ENCODE measurements around the gene C1QTNF12. TPM values are rescaled to one million over a fixed set of nuclear protein-coding genes. Genes with fewer than 3 reads are reported as not detected.
"Not testable (repeated sequence)": the region's sequence is repeated elsewhere in the genome, so short reads cannot be mapped to it uniquely, and the experiment has no call there.

C1QTNF12 gene
- total RNA-seq, 1 donor from 2014 or later = 0.76 TPM

DNA sequence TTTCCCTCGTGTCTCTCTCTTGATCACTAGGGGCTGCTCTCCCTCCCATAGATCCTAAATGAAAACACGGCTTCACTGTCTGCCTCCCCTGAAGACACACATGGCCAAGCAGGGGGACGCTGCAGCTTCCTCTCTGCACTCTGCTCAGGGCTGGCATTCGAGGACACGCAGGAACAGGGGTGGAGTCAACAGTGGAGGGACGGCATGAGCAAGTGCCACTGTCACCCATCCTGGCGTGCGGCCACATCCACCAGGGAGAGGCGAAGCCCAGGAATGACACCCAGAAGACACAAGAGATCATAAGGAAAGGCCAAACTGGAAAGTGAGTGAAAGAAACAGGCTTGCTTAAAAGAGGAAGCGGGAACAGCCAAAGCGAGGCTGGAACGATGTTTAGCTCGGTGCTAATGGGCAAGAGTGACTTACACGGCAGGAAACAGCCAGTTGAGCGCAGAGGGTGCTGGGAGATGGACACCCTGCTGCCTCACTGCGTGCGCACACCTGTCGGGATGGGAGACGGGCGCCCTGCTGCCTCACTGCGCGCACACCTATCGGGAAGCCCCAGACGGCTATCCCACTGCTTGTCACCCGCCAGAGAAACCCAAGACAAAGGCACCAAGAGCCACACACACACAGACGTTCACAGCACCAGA is 13.6 kb upstream of the C1QTNF12 start:
- DNase-seq (ENCODE audit: extremely low read depth, low read depth, low spot score) = no peak

DNA sequence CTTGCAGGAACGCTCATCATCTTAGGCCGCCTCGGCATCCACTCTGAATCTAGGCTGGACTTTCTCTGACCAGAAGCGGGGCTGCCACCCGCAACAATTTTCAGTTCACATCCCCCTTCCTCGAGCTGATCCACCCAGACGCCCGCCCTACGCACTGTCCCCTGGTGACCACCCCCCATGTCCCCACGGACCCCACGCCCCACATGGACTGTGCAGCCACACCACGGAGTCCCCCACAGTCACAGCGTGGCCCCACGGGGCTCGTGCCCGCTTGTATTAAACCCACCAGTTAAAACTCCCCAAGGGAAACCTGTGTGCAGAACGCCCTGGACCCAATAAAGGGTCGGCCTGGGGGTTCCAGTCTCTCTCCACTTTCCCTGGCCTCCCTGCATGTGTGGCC is 13.0 kb upstream of the C1QTNF12 start:
- no peak for DNase-seq (ENCODE audit: extremely low read depth, low read depth, low spot score)

DNA sequence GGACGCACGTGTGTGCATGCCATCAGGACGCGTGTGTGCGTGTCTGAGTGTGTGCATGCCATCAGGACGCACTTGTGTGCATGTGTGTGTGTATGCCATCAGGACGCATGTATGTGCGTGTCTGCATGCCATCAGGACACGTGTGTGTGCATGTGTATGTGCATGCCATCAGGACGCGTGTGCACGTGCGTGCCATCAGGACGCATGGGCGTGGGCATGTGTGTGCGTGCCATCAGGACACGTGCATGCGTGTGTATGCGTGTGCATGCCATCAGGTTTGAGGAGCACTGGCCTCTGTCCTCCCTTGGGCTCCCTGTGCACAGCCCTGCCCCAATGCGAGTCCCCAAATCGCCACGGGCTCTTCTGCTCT is 12.6 kb upstream of the C1QTNF12 start:
- DNase-seq (ENCODE audit: extremely low read depth, low read depth, low spot score) = no peak

DNA sequence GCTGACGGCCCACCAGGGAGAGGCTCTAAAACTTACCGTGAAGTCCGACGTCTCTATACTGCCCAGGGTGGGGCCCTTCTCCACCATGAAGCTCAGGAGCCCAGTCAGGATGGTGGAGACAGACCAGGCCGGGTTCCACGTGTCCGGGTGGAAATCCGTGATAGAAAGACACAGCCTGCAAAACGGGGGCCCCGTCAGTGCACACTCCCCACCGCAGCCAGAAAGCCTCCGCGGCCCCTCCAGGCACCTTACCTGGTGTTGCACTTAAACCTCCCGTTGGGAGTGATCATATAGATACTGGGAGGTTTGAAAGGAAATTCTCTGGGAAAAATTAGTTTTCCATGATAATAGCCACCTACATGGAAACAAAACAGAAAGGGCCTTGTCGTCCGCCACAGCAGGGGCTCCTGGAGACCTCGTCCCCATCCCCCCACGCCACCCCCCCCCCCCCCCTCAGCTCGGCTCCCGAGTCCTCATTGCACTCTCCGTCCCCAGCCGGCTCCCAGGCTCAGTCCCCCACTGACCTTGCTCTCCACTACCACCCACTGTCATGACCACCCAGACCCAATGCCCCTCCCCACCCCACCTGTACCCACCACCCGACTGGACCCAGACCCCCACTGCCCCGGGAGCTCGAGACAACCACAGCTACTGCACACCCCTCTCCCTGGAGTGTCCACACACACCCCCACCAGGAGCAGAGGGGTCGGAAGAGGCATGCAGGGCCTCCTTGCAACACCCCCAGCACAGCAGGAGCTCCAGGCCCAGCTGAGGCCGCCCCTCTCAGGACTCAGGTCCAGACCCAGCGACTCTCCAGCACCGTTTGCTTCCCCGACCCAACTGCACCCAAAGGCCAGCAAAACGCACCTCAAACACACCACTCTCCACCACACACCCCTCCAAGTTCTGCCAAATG is 10.7 kb upstream of the C1QTNF12 start:
- DNase-seq (ENCODE audit: extremely low read depth, low read depth, low spot score) = no peak

DNA sequence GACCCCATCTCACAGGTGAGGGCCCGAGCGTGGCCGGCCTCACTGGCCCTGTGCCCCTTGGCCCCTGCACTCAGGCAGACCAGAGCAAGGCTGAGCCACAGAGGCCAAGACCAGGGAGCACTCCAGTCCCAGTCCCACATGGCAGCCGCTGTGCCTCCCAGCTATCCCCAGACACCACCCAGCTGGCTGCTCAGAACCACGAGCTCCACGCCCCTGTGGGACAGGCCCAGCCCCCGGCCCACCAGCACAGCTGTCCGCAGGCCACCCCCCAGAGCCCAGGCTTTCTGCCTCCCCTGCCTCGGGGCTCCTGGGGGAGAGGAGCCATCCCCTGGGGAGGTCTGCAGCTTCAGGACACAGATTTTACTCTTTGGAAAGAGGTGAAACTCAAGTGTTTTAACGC is 9.1 kb upstream of the C1QTNF12 start:
- no peak for DNase-seq (ENCODE audit: extremely low read depth, low read depth, low spot score)

DNA sequence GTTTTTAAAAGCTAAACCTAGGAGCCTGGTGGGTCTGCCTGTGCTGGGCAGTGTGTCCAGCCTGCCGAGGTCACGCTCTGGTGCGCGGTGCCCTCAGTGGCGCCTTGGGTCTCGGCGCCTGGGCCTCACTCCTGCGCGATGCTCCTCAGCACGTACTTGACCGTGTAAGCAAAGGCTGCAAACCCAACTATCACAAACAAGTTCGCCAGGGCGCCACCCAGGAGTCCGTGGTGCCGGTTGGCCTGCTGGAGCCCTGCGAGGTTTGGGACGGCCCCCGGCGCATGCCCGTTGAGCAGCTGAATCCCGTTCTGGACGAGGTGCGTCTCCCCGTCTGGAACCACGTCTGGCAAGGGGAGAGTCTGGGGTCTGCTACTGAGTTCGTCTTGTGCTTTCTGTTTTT is 8.6 kb upstream of the C1QTNF12 start:
- no peak for DNase-seq (ENCODE audit: extremely low read depth, low read depth, low spot score)

DNA sequence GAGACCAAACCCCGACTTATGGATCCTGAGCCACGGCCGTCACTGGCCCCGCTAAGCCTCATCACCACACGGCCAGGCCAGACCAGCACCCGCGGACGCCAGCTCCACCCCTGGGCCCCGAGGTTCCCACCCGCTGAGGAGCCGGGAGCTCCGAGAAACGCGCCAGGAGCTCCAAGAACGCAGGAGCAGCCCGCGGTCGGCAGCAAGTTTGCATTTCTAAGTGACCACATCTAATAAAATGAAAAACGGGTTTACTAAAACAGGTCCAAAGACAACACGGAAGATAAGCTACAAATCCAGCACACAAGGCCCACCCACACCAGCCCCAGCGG is 8.1 kb upstream of the C1QTNF12 start:
- DNase-seq (ENCODE audit: extremely low read depth, low read depth, low spot score) = no peak

DNA sequence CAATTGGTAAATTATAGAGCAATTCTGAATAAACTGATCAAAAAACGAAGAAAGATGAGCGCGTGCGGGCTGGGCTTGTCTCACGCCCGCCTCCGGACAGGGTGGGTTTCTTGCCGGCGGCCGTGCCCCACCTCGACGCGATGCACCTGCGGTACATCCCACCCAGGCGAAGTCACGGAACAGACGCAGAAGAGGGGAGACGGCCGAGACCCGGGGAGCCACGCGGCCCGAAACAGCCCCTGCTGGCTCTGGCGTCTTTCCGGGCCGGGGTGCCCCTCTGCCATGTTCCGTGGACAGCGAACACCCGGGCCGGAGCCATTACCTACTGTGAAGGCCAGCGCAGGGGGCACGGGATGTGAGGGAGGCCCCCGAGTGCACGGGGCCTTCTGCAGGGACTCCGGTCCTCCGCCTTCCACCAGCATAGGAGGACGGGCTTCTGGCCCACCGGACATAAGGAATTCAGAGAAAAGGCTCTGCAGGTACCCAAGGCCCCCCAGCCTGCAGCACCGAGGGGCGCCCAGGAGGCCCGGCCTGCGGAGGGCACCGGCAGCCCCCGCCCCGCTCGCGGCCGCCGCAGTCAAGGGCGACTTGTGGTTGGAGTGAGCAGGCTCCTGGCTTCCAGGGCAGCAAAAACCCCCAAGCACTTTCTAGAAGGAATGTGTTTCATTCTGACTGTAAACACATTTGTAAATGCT is 7.6 kb upstream of the C1QTNF12 start:
- no peak for DNase-seq (ENCODE audit: extremely low read depth, low read depth, low spot score)

DNA sequence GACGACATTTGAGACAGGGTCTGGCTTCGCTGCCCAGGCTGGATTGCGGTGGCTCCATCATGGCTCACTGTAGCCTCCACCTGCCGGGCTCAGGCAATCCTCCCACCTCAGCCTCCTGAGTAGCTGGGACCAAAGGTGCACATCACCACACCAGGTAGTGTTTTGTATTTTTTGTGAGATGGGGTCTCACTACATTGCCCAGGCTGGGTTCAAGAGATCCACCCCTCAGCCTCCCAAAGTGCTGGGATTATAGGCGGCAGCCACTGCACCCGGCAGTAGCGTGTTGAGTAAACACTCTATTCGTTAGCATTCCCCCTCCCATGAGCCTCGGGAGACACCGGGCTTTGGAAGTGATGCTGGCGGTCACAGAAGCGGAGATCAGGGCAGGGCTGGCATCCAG is 6.8 kb upstream of the C1QTNF12 start:
- no peak for DNase-seq (ENCODE audit: extremely low read depth, low read depth, low spot score)

DNA sequence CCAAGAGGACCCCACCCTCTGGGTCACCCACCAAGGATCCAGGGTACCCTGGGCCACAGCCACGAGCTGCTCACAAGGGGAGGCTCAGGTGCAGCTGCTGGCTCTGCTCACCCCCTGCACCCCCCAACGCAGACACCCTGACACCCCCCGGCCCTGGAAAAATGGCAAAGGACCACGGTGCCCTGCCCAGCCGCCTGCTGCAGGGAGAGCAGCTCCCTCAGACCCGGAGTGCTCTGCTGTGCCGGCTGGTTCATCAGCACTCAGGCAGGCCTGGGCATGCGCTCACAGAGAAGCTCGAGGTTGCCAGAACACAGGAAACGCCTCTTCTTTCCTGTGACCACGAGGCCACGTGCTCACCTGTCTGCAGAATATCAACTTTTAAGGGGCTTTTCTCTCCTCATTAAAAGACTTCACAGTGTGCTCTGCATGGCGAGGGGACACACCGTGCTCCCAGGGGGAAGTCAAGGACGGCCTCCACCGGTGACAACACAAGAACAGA is 4.3 kb upstream of the C1QTNF12 start:
- DNase-seq (ENCODE audit: extremely low read depth, low read depth, low spot score) = no peak

DNA sequence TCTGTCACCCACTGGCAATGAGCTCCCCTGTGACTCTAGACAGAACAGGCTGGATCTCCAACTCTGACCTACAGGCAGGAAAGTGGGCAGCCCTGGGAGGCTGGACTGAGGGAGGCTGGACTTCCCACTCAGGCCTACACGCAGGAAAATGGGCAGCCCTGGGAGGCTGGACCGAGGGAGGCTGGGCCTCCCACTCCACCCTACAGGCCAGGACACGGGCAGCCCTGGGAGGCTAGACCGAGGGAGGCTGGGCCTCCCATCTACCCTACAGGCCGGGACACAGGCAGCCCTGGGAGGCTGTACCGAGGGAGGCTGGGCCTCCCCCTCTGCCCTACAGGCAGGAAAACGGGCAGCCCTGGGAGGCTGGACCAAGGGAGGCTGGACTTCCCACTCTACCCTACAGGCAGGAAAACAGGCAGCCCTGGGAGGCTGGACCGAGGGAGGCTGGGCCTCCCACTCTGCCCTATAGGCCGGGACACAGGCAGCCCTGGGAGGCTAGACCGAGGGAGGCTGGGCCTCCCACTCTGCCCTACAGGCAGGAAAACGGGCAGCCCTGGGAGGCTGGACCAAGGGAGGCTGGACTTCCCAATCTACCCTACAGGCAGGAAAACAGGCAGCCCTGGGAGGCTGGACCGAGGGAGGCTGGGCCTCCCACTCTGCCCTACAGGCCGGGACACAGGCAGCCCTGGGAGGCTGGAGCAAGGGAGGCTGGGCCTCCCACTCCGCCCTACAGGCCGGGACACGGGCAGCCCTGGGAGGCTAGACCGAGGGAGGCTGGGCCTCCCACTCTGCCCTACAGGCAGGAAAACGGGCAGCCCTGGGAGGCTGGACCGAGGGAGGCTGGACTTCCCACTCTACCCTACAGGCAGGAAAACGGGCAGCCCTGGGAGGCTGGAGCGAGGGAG is 1.7 kb upstream of the C1QTNF12 start:
- DNase-seq (ENCODE audit: extremely low read depth, low read depth, low spot score) = not testable (repeated sequence)

DNA sequence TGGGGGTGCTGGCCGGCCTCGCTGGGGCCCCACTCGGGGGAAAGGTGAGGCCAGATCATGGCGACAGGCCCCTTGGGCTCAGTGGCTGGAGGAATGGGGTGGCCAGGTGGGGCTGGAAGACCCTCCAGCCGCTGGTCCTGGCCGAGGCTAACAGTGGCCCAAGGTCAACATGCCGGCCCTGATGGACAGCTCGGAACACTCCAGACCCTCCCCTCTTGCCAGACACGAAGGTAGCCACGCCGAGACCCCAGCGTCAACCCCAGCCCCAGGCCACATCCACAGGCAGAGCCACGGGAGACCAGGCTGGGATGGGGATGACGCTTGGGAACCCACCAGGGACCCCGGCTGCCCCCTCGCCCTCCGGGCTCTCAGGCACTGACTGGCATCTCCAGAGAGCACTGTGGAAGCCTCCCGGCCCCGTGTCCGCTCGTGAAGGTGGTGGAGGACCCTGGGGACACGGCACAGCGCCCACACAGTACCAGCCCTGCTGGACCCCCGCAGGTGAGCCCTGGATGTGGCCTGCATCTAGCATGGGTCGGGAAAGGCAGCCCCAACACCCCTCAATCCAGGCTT is 905 bp upstream of the C1QTNF12 start:
- no peak for DNase-seq (ENCODE audit: extremely low read depth, low read depth, low spot score)

DNA sequence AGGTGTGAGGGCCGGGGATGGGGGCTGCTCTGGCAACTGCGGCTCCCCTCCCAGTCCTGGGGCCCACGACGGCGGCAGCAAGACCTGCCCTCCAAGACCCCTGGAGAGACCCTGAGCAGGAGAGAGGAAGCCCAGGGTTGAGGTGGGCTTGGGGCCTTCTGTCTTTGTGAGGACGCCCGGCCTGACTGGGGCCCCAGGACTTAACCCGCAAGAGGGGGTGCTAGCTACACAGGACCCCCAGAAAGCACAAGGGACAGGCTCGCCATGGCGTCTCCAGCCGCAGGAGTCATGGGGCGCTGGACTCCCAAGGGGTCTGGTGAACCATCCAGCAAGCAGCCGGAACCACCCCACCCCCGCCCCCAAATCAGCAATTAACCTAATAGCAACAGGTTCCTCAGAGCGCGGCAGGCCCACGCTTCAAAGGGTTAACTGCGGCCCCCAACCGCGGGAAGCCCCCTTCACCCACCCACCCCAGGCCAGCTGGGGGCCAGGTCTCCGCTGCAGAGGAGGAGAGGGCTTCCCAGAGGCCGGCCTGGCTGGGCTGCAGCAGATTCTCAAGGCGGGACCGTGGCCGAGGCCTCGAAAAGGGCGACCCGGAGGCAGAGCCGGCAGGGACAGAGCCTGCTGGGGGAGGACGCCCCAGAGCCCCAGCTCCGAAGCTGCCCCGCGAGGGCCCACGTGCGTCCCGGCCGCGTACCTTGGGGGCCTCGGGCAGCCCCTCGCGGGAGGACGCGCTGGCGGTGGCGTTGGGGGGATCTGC is 525 bp downstream of the C1QTNF12 start:
- no peak for DNase-seq (ENCODE audit: extremely low read depth, low read depth, low spot score)

DNA sequence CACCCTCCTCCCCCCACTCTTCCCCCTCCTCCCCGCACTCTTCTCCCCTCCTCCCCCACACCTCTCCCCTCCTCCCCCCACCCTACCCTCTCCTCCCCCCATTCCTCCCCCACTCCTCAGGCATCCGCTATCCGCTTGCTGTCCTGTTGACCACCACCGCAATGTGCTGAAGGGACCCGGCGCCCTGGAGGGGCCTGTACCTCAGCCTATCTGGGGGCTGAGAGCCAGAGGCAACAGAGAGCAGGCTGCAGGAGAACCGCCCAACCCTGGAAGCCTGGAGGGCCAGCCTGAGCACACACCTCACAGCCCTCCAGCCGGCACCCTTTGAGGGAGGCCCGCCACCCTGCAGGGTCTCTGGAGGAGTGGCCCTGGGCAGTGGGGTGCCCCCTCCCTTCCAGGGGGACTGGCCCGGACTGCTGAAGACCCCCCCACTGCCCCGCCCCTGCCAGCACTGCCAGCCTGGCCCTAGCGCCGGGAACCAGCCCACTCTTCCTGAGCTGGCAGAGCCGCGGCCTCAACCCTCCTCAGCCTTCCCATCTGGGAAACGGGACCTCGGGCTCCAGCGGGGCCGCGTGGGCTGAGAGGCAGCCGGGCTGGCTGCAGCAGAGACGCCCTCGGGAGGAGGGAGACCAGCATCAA is 1.2 kb downstream of the C1QTNF12 start:
- DNase-seq (ENCODE audit: extremely low read depth, low read depth, low spot score) = no peak

DNA sequence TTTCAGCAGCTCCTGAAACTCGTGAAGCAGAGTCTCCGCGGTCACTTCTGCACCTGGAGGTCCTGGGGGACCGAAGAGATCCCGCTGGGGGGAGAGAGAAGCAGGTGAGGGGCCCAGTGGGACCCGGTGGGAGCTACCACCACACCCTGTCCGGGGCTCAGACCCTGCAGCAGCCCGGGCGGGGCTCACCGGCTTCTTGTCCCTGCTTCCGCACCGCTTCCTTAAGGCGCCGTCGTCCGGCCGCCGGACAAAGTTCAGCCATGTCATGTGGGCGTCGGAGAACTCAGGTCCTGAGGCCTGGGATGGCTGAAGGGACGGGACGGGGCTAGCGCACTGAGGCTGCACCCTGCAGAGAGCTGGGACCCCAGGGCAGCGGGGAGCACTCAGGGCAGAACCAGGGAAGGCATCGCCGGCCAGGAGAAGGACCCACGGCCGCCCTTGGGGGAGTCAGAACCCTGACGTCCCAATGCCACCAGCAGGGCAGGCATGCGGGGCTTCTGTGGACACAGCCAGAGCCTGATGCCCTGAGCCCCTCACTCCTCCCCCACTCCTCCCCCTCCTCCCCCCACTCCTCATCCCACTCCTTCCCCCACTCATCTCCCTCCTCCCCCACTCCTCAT is 2.2 kb downstream of the C1QTNF12 start:
- no peak for DNase-seq (ENCODE audit: extremely low read depth, low read depth, low spot score)

DNA sequence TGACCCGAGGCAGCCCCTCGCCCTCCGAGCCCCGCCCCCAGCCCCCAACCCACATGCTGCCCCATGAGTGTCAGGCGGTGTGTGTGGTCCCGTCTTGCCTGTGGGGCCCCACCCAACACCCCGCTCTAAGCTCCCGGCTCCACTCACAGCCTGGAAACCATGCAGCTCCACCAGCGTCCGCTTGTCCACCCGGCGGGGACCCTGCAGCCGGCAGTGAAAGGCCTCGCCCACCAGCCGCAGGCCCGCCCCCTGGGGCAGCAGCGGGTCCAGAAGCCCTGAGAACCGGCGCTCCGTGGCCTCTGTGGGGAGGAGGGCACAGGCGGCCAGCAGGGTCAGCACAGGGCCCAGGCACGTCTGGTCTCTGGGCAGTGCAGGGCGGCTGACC is 2.7 kb downstream of the C1QTNF12 start:
- no peak for DNase-seq (ENCODE audit: extremely low read depth, low read depth, low spot score)

DNA sequence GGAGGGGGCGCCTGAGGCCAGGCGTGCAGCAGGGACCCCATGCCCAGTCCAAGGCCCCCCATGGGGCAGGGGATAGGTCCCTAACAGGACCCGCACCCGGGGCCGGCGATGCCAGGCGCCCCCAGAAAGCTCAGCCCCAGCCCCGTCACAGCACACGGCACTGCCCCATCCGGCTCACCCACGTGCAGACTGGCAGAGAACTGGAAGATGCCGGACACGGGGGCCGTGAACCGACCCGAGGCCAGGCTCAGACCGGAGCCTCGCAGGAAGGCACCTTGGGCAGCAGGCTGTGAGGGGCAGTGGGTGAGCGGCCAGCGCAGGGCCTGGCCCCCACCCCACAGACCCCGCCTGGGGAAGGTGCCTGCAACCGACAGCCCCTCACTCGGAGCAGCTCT is 3.3 kb downstream of the C1QTNF12 start:
- no peak for DNase-seq (ENCODE audit: extremely low read depth, low read depth, low spot score)

DNA sequence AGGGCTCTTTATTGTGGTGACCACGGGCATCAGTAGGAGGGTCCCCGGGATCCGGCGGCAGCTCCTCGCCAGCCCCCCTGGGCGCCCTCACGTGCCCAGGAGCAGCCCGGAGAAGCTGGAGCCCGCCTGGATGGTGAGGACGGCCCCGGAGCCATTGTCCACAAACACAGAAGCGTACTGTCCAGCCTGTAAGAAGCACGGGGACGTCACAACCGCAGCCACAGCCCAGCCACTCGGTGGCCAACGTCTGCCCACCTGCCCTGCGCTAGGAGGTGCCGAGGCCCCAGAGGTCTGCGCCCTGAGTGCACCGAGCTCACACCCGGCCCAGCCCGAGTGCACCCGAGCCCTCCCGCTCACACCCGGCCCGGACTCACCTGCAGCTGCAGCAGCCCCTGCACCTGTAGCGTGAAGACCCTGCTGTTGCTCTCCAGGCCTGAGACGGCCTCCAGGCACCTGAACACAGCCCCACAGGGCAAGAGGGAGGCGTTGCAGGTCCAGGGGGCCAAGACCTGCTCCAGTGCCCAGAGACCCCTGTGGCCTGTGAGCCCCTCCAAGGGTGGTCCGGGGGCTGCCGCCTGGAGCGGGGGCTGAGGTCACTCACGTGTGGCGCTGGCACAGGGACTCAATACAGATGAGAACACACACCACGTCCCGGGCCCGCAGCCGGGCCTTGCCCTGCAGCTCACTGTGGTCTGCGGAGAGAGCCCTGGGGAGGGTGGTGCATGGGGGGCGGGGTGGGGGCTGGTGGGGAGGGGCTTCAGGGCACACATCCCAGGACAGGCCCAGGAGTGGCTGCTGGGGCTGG is 3.9 kb downstream of the C1QTNF12 start:
- DNase-seq (ENCODE audit: extremely low read depth, low read depth, low spot score) = no peak
